Measurements from ENCODE around the gene C1RL.

The C1RL gene

DNA sequence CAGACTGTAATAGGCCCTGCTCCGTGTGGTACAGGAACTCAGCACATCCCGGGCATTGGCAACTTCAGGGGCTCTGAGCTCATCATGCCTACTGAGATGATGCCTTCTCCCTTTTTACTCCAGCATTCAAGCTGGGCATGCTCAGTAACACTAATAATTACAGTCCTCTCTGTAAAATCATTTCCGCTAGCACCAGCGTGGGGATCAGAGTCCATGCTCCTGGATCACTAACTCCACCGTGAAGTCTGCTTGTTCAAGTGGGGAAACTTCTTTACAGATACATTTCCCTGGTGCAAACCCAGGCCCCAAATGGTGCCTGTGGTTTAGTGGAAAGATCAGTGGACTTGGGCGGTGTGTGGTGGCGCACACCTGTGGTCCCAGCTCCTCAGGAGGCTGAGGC lies 37.9 kb upstream of the C1RL start:
- H3K27ac ChIP-seq (ENCODE audit: low read length), result no peak overlapping the region
- H3K9me3 ChIP-seq (ENCODE audit: insufficient read depth, low read length, severe bottlenecking), result no peaks in the 10 kb centered on the region
- H2AFZ ChIP-seq (ENCODE audit: low read depth, low read length), result no peak overlapping the region
- no peaks in the 10 kb centered on the region for H3K79me2 ChIP-seq (ENCODE audit: insufficient read depth, low read length)
- ATAC-seq (ENCODE audit: insufficient read depth, low read depth), result no peak
- no peak for DNase-seq
- no peaks in the 10 kb centered on the region for H3K27me3 ChIP-seq (ENCODE audit: insufficient read depth, low read length, poor library complexity)
- H3K9ac ChIP-seq (ENCODE audit: low read depth, low read length), result no peak overlapping the region
- H3K4me2 ChIP-seq (ENCODE audit: insufficient read depth, low read length), result no peak overlapping the region
- H3K4me1 ChIP-seq (ENCODE audit: insufficient read depth, low read length), result no peaks in the 10 kb centered on the region
- H3K4me3 ChIP-seq (ENCODE audit: low read depth in 1 of 2, low read length in 2 of 2), result no peak overlapping the region
- H3K36me3 ChIP-seq (ENCODE audit: insufficient read depth, low read length), result peaks cover 57% of the 10 kb centered on the region
- TF ChIP-seq, protein P1, sequence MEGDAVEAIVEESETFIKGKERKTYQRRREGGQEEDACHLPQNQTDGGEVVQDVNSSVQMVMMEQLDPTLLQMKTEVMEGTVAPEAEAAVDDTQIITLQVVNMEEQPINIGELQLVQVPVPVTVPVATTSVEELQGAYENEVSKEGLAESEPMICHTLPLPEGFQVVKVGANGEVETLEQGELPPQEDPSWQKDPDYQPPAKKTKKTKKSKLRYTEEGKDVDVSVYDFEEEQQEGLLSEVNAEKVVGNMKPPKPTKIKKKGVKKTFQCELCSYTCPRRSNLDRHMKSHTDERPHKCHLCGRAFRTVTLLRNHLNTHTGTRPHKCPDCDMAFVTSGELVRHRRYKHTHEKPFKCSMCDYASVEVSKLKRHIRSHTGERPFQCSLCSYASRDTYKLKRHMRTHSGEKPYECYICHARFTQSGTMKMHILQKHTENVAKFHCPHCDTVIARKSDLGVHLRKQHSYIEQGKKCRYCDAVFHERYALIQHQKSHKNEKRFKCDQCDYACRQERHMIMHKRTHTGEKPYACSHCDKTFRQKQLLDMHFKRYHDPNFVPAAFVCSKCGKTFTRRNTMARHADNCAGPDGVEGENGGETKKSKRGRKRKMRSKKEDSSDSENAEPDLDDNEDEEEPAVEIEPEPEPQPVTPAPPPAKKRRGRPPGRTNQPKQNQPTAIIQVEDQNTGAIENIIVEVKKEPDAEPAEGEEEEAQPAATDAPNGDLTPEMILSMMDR (IDR thresholded peaks at IDR 0.05; ENCODE audit: borderline replicate concordance, extremely low read depth, low read length, poor library complexity, severe bottlenecking), result no peak
- no peak for TF ChIP-seq EZH2 (IDR thresholded peaks at IDR 0.05; ENCODE audit: borderline replicate concordance, low read depth, low read length, severe bottlenecking)
- H4K20me1 ChIP-seq (ENCODE audit: insufficient read depth, low read length), result no peaks in the 10 kb centered on the region

- Histone ChIP-seq H4K20me1 (ENCODE audit: insufficient read depth, low read length) (no peaks in the 10 kb centered on the region), H3K36me3 (ENCODE audit: insufficient read depth, low read length) (peaks cover 60% of the 10 kb centered on the region), H3K4me3 (ENCODE audit: low read depth in 1 of 2, low read length in 2 of 2) (no peak overlapping the region), H3K9me3 (ENCODE audit: insufficient read depth, low read length, severe bottlenecking) (no peaks in the 10 kb centered on the region), H3K9ac (ENCODE audit: low read depth, low read length) (no peak overlapping the region), H3K27ac (ENCODE audit: low read length) (no peak overlapping the region), H3K4me2 (ENCODE audit: insufficient read depth, low read length) (no peak overlapping the region), H2AFZ (ENCODE audit: low read depth, low read length) (no peak overlapping the region), H3K27me3 (ENCODE audit: insufficient read depth, low read length, poor library complexity) (no peaks in the 10 kb centered on the region), H3K4me1 (ENCODE audit: insufficient read depth, low read length) (no peaks in the 10 kb centered on the region), H3K79me2 (ENCODE audit: insufficient read depth, low read length) (no peaks in the 10 kb centered on the region)
- no peak for DNase-seq
- no peak for ATAC-seq (ENCODE audit: insufficient read depth, low read depth)
- no peak for TF ChIP-seq EZH2 (IDR thresholded peaks at IDR 0.05; ENCODE audit: borderline replicate concordance, low read depth, low read length, severe bottlenecking)
- TF ChIP-seq, protein P1 (IDR thresholded peaks at IDR 0.05; ENCODE audit: borderline replicate concordance, extremely low read depth, low read length, poor library complexity, severe bottlenecking), result no peak
Measured at GRCh38 chr12:7146228-7146627, 37.2 kb upstream of the C1RL start.

DNA sequence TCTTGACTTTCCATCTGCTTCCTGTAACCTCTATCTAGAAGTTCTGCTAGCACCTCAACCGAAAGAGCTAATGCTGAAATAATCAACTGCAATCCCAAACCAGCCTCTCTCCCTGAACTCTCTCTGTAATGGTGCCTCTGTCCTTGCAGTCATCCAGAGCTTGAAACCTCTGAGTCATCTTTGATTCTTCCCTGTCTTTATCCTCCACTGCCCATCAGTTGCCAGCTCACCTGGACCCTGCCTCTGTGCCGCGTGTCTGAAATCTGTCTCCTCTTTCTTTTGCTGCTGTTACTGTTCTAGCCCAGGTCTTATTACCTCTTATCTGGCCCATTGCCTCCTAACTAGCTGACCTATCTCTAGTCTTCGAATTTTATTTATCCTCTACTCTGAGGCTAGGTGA lies 36.7 kb upstream of the C1RL start:
- no peaks in the 10 kb centered on the region for H4K20me1 ChIP-seq (ENCODE audit: insufficient read depth, low read length)
- H3K4me3 ChIP-seq (ENCODE audit: low read depth in 1 of 2, low read length in 2 of 2), result no peak overlapping the region
- no peak overlapping the region for H3K9ac ChIP-seq (ENCODE audit: low read depth, low read length)
- no peak overlapping the region for H3K27ac ChIP-seq (ENCODE audit: low read length)
- H3K4me1 ChIP-seq (ENCODE audit: insufficient read depth, low read length), result no peaks in the 10 kb centered on the region
- DNase-seq, result no peak
- no peaks in the 10 kb centered on the region for H3K9me3 ChIP-seq (ENCODE audit: insufficient read depth, low read length, severe bottlenecking)
- ATAC-seq (ENCODE audit: insufficient read depth, low read depth), result no peak
- H3K27me3 ChIP-seq (ENCODE audit: insufficient read depth, low read length, poor library complexity), result no peaks in the 10 kb centered on the region
- no peak for TF ChIP-seq EZH2 (IDR thresholded peaks at IDR 0.05; ENCODE audit: borderline replicate concordance, low read depth, low read length, severe bottlenecking)
- TF ChIP-seq, protein P1 (IDR thresholded peaks at IDR 0.05; ENCODE audit: borderline replicate concordance, extremely low read depth, low read length, poor library complexity, severe bottlenecking), result no peak
- peaks cover 60% of the 10 kb centered on the region for H3K36me3 ChIP-seq (ENCODE audit: insufficient read depth, low read length)
- no peaks in the 10 kb centered on the region for H3K79me2 ChIP-seq (ENCODE audit: insufficient read depth, low read length)
- no peak overlapping the region for H2AFZ ChIP-seq (ENCODE audit: low read depth, low read length)
- H3K4me2 ChIP-seq (ENCODE audit: insufficient read depth, low read length), result no peak overlapping the region

Measured in DND-41 (cell line).